GOT3 (cell line): ENCODE results near the gene PTPN6.

Experiments
- DNase-seq: peaks from one replicate; lab custom pipeline; 2025; ENCODE audit warnings: mixed read lengths; lab: John Stamatoyannopoulos, UW

The PTPN6 gene

DNA sequence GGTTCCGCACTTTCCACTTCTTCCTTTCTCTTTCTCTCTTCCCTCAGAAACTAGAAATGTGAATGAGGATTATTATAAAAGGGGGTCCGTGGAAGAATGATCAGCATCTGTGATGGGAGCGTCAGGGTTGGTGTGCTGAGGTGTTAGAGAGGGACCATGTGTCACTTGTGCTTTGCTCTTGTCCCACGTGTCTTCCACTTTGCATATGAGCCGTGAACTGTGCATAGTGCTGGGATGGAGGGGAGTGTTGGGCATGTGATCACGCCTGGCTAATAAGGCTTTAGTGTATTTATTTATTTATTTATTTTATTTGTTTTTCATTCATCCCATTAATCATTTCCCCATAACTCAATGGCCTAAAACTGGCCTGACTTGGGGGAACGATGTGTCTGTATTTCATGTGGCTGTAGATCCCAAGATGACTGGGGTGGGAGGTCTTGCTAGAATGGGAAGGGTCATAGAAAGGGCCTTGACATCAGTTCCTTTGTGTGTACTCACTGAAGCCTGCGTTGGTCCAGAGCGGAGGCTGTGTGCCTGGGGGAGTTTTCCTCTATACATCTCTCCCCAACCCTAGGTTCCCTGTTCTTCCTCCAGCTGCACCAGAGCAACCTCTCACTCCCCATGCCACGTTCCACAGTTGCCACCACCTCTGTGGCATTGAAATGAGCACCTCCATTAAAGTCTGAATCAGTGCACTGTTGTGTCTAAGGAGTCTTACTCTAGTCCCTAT is 28.0 kb upstream of the PTPN6 start:
- DNase-seq, result no peak

DNA sequence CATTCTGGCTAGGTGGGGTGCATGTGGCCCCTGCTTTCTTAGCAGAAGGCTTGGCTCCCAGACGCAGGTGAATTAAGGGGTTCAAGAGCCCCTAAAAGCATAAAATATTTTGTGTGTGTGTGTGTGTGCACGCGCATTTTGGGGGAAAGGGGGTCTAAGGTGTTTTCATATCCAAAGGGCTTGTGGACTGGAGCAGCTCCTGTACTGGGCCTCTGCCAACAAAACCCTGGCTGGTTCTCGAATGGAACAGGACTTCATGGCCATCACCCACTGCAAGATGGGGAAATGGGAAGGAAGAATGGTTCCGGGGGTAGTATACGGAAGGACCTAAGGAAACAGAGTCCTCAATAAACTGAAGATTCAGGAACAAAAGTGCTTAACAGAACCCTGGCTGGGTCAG is 27.3 kb upstream of the PTPN6 start:
- no peak for DNase-seq

DNA sequence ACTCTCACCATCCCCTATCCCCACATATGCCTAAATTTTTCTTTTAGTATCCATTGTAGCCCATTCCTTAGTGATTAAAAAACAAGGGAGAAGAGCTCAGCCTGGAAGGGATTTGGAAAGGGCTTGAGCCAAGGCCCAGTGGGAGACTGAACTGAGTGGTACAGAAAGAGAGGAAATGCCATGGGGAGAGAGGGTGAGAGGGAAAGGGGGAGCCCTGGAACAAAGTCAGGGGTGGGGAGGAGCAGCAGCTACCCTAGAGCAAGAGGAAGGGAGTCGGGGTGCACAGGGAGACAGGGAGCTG is 26.0 kb upstream of the PTPN6 start:
- DNase-seq, result no peak

DNA sequence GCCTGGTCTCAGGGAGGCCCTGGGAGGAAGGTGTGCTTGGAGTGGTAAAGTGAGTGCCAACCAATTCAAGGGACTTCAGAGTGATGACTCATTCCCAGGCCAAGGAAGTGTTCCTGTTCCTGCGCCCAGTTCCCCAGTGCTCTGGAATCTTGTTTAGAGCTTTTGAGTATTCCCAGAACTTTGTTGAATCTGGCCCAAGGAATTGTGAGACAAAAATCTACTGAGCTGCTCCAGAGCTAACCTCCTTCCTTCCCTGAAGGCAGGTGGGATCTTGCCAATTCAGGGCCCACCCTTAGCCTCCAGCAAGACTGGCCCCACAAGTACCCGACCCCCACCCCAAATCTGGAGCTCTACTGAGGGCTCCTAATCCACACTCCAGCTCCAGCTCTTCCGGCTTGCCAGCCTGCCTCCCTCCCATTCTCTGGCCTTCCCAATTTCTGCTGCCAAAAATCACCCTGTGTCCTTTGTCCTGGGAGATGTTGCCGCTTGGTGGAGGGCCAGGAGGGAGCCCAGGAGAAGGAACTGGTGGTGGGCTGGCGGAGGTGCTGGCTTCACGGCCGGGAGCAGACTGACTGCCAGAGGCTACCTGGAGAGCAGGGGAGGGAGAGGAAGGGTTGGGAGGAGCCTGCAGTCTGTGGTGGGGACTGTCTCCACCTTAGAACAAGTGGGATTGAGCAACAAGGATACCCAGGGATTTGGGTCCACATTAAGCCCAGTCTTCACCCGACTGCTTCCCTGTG is 25.4 kb upstream of the PTPN6 start:
- no peak for DNase-seq

DNA sequence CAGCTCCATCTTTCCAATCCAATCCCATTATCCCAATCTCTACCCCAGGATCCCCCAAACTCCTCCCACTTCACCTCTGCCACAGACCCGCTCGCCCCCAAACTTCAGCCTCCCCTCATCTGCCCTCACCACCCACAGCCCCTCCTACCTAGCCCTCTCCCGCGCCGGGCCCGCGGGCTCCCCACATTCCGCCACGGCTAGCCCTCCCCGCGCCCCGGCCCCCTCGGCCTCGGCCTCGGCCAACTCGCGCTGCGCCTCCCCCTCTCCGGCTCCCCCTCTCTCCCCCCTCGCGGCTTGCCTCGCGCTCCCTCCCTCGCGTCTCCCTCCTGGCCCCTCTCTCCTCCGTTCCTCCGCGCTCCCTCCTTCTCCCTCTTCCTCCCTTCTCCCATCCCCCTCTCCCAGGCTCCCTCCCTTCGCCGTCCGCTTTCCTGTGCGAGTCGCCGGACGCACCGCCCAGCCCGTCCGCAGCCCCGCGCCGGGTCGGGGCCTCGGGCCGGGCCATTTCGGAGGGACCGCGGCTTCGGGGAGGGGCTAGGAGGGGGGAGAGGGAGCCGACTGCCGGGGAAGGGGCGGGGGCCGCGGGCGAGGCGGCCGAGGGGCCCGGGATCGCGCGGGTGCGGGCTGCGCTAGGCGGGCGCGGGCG is 23.7 kb upstream of the PTPN6 start, which contains the start of gene ATN1:
TSS of gene ATN1 (plus strand) at position 581 of the 643 bp plus-strand sequence. CDS start 6,043 bp downstream, outside the sequence.
- DNase-seq, result no peak

DNA sequence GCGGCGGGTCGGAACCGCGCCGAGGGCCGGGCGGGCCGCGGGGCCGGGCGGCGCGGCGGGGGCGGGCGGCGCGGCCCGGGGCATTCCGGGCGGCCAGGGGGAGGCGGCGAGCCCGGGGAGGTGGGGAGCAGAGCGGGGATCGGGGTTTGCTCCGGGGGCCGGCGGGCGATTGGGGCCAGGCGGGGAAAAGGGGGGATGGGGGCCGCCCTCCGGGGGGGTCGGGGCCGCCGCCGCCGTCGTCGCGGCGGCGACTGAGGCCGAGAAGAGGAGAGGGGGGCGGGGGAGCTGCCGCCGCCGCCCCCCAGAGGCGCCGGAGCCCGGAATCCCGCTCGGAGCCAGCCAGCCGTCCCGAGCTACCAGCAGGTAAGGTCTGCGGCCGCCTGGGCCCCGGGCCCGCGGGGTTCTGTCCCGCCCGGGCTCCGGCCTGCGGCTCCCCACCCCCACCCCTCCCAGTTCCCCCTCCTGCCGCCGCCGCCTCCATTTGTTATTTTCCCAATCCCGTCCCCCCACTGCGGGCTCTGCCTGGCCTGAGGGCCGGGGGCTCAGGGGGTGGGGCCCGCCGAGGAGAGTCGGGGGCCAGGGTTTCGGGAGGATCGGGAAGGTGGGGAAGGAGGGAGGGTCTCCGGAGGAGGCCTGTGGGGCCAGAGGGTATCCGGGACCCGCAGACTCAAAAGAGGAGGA is 23.0 kb upstream of the PTPN6 start:
- no peak for DNase-seq

DNA sequence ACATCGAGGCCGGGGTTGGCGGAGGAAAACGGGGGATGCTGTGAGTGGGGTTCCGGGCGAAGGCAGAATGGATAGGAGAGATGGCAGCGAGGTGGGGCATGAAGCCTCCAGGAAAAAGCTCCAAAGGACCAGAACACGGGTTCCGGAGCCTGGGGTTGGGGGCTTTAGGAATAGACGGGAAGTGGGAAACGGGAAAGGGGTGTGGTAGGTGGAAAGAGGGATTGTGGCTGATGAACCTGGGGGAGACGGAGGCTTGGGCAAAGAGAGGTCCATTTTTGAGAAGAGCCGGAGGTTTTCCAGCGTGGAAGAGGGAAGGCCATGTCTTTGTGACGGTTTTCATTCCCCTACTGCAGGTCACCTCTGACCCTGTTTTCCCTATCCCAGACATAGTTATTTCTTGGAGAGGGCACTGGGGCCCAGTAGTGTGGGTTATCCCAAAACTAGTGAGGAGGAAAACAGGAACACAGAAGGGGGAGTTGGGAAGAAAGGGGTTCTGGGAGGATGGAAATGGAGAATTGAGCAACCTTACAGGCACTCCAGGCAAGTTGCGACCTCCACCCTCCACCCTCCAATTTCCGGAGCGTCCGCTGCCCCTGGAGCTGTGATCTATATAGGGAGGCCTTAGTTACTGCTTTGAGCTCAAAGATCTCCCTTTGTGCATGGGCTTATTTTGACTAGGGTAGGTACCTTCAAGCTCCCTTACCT is 22.3 kb upstream of the PTPN6 start:
- no peak for DNase-seq

DNA sequence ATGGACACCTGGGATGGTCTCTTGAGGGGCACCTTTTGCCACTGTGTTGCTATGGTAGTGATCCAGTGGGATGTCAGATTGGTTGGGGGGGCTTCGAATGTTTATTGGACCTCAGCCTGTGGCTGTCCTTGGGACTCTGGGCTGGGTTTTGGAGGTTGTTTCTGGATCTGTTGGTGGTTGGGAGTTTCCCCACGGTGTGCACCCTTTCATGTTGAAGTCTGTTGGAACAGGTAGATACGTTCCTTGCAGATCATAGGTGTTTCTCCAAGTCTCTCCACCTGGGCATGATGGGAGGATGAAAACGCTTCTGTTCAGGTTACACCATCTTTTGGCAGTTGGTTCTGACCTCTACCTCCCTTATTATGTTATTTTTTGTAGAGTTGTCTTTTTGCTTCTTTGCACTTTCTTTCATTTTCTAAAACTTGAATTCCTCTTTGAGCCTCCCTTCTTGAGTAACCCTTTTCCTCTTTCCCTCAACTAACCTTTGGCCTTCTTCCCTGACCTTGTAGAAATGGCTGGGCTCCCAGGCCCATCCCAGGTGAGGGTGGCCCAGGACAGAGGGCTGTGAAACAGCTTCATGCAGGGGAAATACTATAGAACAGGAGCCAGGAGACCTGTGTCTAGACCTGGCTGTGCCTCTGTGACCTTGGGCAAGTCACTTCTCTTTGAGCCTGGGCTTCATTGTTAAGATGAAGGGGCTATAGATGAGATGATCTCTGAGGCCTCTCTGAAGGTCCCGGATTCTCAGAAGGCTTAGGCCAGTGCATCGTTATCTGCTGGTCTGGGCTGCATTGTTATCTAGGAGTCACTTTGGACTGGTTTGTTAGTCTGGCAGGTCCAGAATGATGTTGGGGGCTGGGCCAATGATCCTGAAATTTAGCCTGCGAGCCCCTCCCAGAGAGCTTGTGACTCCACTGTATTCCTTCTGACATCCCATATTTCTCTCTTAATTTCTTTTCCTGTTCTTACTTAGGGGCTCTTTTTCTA is 21.4 kb upstream of the PTPN6 start:
- no peak for DNase-seq

DNA sequence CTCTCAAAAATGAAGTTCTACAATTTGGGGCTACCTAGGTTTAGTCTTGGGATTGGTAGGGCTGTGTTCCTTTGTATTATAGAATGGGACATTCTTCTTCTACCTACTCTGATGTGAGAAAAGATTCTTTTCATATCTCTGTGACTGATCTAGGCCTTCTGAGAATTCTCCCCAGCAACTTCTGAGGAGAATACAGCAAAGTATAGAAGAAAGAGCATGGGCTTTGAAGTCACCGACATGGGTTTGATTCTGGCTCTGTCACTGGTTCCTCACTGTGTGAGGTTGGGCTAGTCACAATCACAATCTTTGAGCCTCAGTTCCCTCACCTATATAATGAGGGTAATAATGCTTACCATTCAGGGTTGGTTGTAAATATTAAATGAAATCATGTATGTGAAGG is 18.4 kb upstream of the PTPN6 start:
- no peak for DNase-seq

DNA sequence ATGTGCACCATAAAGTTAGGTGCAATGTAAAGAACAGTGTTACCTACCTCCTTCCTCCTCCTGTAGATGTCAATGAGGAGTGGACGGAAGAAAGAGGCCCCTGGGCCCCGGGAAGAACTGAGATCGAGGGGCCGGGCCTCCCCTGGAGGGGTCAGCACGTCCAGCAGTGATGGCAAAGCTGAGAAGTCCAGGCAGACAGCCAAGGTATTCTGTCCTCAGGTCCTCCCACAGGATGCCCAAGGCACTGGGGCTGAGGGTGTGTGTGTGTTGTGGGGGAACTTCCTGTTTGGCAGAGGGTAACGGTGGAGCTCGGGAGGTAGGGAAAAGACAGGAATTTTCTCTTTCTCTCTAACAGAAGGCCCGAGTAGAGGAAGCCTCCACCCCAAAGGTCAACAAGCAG is 17.0 kb upstream of the PTPN6 start:
- DNase-seq, result no peak

DNA sequence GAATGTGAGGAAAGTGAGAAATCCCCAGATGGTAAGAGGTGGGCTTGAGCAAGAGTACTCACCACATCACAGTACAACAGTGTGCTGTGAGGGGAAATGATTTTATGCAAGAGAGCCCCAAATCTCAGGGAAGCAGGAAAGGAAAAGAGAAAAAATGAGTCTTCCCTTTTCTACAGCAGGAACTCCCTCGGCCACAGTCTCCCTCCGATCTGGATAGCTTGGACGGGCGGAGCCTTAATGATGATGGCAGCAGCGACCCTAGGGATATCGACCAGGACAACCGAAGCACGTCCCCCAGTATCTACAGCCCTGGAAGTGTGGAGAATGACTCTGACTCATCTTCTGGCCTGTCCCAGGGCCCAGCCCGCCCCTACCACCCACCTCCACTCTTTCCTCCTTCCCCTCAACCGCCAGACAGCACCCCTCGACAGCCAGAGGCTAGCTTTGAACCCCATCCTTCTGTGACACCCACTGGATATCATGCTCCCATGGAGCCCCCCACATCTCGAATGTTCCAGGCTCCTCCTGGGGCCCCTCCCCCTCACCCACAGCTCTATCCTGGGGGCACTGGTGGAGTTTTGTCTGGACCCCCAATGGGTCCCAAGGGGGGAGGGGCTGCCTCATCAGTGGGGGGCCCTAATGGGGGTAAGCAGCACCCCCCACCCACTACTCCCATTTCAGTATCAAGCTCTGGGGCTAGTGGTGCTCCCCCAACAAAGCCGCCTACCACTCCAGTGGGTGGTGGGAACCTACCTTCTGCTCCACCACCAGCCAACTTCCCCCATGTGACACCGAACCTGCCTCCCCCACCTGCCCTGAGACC is 15.6 kb upstream of the PTPN6 start:
- DNase-seq, result no peak

DNA sequence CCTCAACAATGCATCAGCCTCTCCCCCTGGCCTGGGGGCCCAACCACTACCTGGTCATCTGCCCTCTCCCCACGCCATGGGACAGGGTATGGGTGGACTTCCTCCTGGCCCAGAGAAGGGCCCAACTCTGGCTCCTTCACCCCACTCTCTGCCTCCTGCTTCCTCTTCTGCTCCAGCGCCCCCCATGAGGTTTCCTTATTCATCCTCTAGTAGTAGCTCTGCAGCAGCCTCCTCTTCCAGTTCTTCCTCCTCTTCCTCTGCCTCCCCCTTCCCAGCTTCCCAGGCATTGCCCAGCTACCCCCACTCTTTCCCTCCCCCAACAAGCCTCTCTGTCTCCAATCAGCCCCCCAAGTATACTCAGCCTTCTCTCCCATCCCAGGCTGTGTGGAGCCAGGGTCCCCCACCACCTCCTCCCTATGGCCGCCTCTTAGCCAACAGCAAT is 14.9 kb upstream of the PTPN6 start:
- no peak for DNase-seq

DNA sequence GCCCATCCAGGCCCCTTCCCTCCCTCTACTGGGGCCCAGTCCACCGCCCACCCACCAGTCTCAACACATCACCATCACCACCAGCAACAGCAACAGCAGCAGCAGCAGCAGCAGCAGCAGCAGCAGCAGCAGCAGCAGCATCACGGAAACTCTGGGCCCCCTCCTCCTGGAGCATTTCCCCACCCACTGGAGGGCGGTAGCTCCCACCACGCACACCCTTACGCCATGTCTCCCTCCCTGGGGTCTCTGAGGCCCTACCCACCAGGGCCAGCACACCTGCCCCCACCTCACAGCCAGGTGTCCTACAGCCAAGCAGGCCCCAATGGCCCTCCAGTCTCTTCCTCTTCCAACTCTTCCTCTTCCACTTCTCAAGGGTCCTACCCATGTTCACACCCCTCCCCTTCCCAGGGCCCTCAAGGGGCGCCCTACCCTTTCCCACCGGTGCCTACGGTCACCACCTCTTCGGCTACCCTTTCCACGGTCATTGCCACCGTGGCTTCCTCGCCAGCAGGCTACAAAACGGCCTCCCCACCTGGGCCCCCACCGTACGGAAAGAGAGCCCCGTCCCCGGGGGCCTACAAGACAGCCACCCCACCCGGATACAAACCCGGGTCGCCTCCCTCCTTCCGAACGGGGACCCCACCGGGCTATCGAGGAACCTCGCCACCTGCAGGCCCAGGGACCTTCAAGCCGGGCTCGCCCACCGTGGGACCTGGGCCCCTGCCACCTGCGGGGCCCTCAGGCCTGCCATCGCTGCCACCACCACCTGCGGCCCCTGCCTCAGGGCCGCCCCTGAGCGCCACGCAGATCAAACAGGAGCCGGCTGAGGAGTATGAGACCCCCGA is 14.3 kb upstream of the PTPN6 start:
- DNase-seq, result no peak

DNA sequence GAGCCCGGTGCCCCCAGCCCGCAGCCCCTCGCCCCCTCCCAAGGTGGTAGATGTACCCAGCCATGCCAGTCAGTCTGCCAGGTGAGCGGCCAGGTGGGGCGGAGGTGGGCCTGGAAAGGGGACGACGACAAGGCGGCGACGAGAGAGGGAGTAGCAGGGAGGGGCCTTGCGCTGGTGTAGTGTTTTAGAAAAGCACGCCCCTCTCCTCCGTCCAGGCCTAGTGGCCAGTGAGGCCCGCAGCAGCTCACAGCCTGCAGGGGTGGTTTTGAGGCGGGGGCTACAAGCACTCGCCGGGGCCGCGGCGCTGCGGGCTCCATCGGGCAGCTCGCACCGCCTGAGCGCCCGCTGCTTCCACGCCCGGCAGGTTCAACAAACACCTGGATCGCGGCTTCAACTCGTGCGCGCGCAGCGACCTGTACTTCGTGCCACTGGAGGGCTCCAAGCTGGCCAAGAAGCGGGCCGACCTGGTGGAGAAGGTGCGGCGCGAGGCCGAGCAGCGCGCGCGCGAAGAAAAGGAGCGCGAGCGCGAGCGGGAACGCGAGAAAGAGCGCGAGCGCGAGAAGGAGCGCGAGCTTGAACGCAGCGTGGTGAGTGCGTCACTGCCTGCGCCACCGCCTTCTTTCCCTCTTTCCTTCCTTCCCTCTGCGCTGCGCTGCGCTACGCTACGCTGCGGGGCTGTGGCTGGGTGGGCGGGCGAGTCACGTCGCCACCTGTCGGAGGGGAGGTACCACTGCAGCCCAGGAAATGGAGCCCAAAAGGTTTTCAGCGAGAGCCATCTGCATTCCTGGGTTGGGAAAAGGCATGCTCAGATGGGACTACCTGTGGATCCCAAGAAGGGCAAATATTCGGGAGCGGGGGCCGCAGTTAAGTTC is 13.4 kb upstream of the PTPN6 start:
- DNase-seq, result peak; percentile 65

DNA sequence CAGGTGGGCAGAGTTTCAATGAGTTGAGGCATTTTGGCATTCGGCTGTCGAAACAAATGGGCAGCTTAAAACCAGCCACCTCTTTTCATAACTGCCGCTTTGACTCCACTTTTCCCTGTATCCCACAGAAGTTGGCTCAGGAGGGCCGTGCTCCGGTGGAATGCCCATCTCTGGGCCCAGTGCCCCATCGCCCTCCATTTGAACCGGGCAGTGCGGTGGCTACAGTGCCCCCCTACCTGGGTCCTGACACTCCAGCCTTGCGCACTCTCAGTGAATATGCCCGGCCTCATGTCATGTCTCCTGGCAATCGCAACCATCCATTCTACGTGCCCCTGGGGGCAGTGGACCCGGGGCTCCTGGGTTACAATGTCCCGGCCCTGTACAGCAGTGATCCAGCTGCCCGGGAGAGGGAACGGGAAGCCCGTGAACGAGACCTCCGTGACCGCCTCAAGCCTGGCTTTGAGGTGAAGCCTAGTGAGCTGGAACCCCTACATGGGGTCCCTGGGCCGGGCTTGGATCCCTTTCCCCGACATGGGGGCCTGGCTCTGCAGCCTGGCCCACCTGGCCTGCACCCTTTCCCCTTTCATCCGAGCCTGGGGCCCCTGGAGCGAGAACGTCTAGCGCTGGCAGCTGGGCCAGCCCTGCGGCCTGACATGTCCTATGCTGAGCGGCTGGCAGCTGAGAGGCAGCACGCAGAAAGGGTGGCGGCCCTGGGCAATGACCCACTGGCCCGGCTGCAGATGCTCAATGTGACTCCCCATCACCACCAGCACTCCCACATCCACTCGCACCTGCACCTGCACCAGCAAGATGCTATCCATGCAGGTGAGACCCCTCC is 12.6 kb upstream of the PTPN6 start:
- DNase-seq, result no peak

DNA sequence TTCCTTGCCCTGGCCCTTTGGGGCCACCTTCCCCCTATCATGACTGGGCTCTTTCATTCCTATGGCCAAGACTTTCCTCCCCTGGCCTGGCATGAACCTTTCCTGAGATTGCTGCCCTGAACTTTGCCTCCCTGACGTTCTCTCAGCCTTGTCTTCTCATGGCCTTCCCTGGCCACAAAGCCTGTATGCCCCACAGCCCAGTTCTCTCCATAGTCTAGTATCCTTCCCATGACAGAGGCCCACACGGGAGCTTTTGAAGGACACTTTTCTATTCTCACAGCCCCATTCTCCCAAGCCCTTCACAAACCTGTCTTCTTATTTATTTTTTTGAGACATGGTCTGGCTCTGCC is 12.0 kb upstream of the PTPN6 start:
- no peak for DNase-seq

DNA sequence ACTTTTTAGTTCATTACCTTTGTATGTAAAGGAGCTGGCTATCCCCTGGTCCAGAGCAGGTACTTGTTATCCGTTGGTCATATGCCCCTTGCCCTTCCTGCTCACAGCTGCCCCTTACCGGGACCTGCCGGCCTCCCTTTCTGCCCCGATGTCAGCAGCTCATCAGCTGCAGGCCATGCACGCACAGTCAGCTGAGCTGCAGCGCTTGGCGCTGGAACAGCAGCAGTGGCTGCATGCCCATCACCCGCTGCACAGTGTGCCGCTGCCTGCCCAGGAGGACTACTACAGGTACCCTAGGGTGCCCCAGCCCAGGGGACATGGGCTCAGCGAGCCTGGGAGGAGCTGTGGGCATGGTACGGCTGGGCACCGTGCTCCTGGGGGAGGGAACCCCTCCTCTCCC is 9.9 kb upstream of the PTPN6 start:
- no peak for DNase-seq
